HEK293 (cell line): Measurements from ENCODE around the gene GAMT.

Experiments
- CTCF ChIP-seq: fragments of 450-650 bp; formaldehyde crosslinking; IDR thresholded peaks from 2 replicates; pipeline ENCODE4 v1.5.1; 2016; ENCODE audit warnings: missing biosample characterization, missing genetic modification characterization
- RBAK ChIP-seq: fragments of 450-650 bp; formaldehyde crosslinking; IDR thresholded peaks from 2 replicates; pipeline ENCODE4 v1.5.1; 2016; ENCODE audit warnings: missing biosample characterization, missing genetic modification characterization
- ZBTB17 ChIP-seq: fragments of 450-650 bp; formaldehyde crosslinking; IDR thresholded peaks from 2 replicates; pipeline ENCODE4 v1.5.1; 2016; ENCODE audit warnings: missing biosample characterization, missing genetic modification characterization
- ZBTB21 ChIP-seq: fragments of 450-650 bp; formaldehyde crosslinking; IDR thresholded peaks from 2 replicates; pipeline ENCODE4 v1.5.1; 2017; ENCODE audit warnings: missing biosample characterization, missing genetic modification characterization
- ZBTB44 ChIP-seq: fragments of 450-650 bp; IDR thresholded peaks from 2 replicates; pipeline ENCODE4 v1.5.1; 2018; ENCODE audit warnings: missing biosample characterization, mild to moderate bottlenecking, missing genetic modification characterization
- ZBTB49 ChIP-seq: fragments of 450-650 bp; formaldehyde crosslinking; IDR thresholded peaks from 2 replicates; pipeline ENCODE4 v1.5.1; 2016; ENCODE audit warnings: missing biosample characterization, missing genetic modification characterization, low read depth
- ZBTB6 ChIP-seq: fragments of 450-650 bp; formaldehyde crosslinking; IDR thresholded peaks from 2 replicates; pipeline ENCODE4 v1.5.1; 2017; ENCODE audit warnings: missing biosample characterization, missing genetic modification characterization
- ZNF16 ChIP-seq: fragments of 450-650 bp; formaldehyde crosslinking; IDR thresholded peaks from 2 replicates; pipeline ENCODE4 v1.5.1; 2016; ENCODE audit warnings: low read depth, missing biosample characterization, missing genetic modification characterization
- ZNF366 ChIP-seq: fragments of 450-650 bp; formaldehyde crosslinking; conservative IDR thresholded peaks from 2 replicates; pipeline ENCODE4 v1.5.1; 2016; ENCODE audit warnings: missing biosample characterization, missing genetic modification characterization
- ZNF394 ChIP-seq: fragments of 450-650 bp; formaldehyde crosslinking; IDR thresholded peaks from 2 replicates; pipeline ENCODE4 v1.5.1; 2016; ENCODE audit warnings: missing biosample characterization, missing genetic modification characterization, mild to moderate bottlenecking, moderate library complexity, borderline replicate concordance
- ZNF561 ChIP-seq: fragments of 450-650 bp; IDR thresholded peaks from 2 replicates; pipeline ENCODE4 v1.5.1; 2018; ENCODE audit warnings: missing biosample characterization, missing genetic modification characterization, borderline replicate concordance
- ZNF580 ChIP-seq: fragments of 450-650 bp; formaldehyde crosslinking; IDR thresholded peaks from 2 replicates; pipeline ENCODE4 v1.5.1; 2016; ENCODE audit warnings: missing biosample characterization, missing genetic modification characterization
- ZNF639 ChIP-seq: fragments of 450-650 bp; formaldehyde crosslinking; IDR thresholded peaks from 2 replicates; pipeline ENCODE4 v1.5.1; 2016; ENCODE audit warnings: missing biosample characterization, missing genetic modification characterization
- ZNF645 ChIP-seq: fragments of 450-650 bp; formaldehyde crosslinking; IDR thresholded peaks from 2 replicates; pipeline ENCODE4; 2016; ENCODE audit warnings: missing biosample characterization, missing genetic modification characterization
- ZNF701 ChIP-seq: fragments of 450-650 bp; formaldehyde crosslinking; IDR thresholded peaks from 2 replicates; pipeline ENCODE4 v1.5.1; 2016; ENCODE audit warnings: missing biosample characterization, missing genetic modification characterization
- ZNF747 ChIP-seq: fragments of 450-650 bp; formaldehyde crosslinking; IDR thresholded peaks from 2 replicates; pipeline ENCODE4 v1.5.1; 2016; ENCODE audit warnings: missing biosample characterization, missing genetic modification characterization
- ZNF776 ChIP-seq: fragments of 450-650 bp; formaldehyde crosslinking; IDR thresholded peaks from 2 replicates; pipeline ENCODE4 v1.5.0; 2017; ENCODE audit warnings: missing biosample characterization, missing genetic modification characterization, borderline replicate concordance
- ZNF791 ChIP-seq: fragments of 450-650 bp; formaldehyde crosslinking; IDR thresholded peaks from 2 replicates; pipeline ENCODE4 v1.5.1; 2016; ENCODE audit warnings: missing biosample characterization, missing genetic modification characterization
- ZNF792 ChIP-seq: fragments of 450-650 bp; formaldehyde crosslinking; IDR thresholded peaks from 2 replicates; pipeline ENCODE4 v1.5.1; 2016; ENCODE audit warnings: missing biosample characterization, missing genetic modification characterization
- ZNF830 ChIP-seq: fragments of 450-650 bp; IDR thresholded peaks from 2 replicates; pipeline ENCODE4 v1.5.0; 2018; ENCODE audit warnings: missing biosample characterization, missing genetic modification characterization, low read depth, mild to moderate bottlenecking, moderate library complexity
- ZNF837 ChIP-seq: fragments of 450-650 bp; formaldehyde crosslinking; IDR thresholded peaks from 2 replicates; pipeline ENCODE4 v1.5.1; 2016; ENCODE audit warnings: missing biosample characterization, missing genetic modification characterization
- ZSCAN23 ChIP-seq: fragments of 450-650 bp; formaldehyde crosslinking; IDR thresholded peaks from 2 replicates; pipeline ENCODE4 v1.5.1; 2016; ENCODE audit warnings: missing biosample characterization, missing genetic modification characterization
- ZSCAN4 ChIP-seq: fragments of 450-650 bp; formaldehyde crosslinking; IDR thresholded peaks from 2 replicates; pipeline ENCODE4 v1.5.1; 2017; ENCODE audit warnings: missing biosample characterization, missing genetic modification characterization

Gene GAMT

GRCh38 chr19:1360818-1361461 is 40.4 kb downstream of the GAMT start (continued):
- TF ChIP-seq ZBTB49 (tag by site-specific recombination) = no peak
- TF ChIP-seq ZSCAN23 = no peak
- TF ChIP-seq ZBTB44 = peak; percentile 36; the same call in 1 of the 2 replicates
- peak; percentile 61; the same call in 1 of the 2 replicates for TF ChIP-seq ZNF561 (tag by site-specific recombination)
- 0 out of 2 replicates have a peak, but pooled peaks have one; percentile 17 for TF ChIP-seq ZNF366 (tag by site-specific recombination)
- TF ChIP-seq ZBTB21 (tag by site-specific recombination) = no peak
- no peak for TF ChIP-seq ZNF701 (tag by site-specific recombination)
- no peak for TF ChIP-seq ZNF792 (tag by site-specific recombination)
- no peak for TF ChIP-seq RBAK (tag by site-specific recombination)
- no peak for TF ChIP-seq ZNF776 (tag by site-specific recombination)
- TF ChIP-seq ZBTB17 (tag by site-specific recombination) = peak; percentile 62; the same call in 1 of the 2 replicates
- no peak for TF ChIP-seq ZNF639 (tag by site-specific recombination)
- TF ChIP-seq ZNF645 (tag by site-specific recombination) = no peak
- TF ChIP-seq ZSCAN4 (tag by site-specific recombination) = no peak
- peak; percentile 27; the same call in 1 of the 2 replicates for TF ChIP-seq ZNF394 (tag by site-specific recombination)
- TF ChIP-seq ZNF830 (tag by site-specific recombination) = no peak
- TF ChIP-seq ZNF791 = no peak
- no peak for TF ChIP-seq ZNF16 (tag by site-specific recombination)
- no peak for TF ChIP-seq ZNF837 (tag by site-specific recombination)
- no peak for TF ChIP-seq ZNF580 (tag by site-specific recombination)
- peak; percentile 45; the same call in 1 of the 2 replicates for TF ChIP-seq CTCF (tag by site-specific recombination)
- no peak for TF ChIP-seq ZNF747 (tag by site-specific recombination)
- no peak for TF ChIP-seq ZBTB6 (tag by site-specific recombination)
